C4-2B (cell line): ENCODE measurements around the gene LENG1.

Experiments
- H3K27ac ChIP-seq: fragments of 450-650 bp; 2 replicates; pipeline ENCODE4 v1.5.1; 2017
- CTCF ChIP-seq: fragments of 450-650 bp; conservative IDR thresholded peaks from 2 replicates; pipeline ENCODE4 v1.5.1; 2017; ENCODE audit warnings: mild to moderate bottlenecking
- ZFX ChIP-seq: fragments of 450-650 bp; IDR thresholded peaks from 2 replicates; pipeline ENCODE4 v1.6.1; 2017

The LENG1 gene

DNA sequence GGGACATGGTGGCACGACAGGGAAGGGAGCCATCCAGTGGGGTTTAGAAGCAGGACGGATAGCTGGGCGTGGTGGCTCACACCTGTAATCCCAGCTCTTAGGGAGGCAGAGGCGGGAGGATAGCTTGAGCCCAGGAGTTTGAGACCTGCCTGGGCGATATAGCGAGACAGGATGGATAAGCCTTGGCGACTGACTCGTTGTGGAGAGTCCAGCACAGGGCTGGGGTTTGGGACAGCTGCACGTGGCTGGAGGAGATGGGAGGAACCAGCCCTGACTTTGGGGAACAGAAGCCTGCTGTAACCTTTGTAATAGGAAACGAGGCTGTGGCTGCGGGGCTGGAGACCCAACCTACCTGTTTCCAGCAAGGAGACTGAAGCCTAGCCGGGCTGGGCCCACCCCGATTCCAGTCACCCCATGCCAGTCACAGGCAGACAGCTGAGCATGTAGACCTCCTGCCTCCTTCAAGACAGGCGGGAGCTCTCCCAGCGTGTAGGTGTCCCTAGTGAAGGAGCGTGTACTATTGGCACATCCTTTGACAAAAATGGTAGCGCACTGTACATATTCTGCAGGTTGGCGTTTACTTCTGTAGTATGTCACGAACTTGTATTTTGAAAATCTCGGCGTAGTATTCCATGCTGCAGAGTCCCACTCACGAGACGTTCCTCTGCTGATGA is 8.0 kb downstream of the LENG1 start:
- no peak overlapping the region for H3K27ac ChIP-seq
- no peak for TF ChIP-seq CTCF
- TF ChIP-seq ZFX: no peak

GRCh38 chr19:54149021-54149812 is 10.3 kb downstream of the LENG1 start:
- no peak overlapping the region for H3K27ac ChIP-seq
- TF ChIP-seq ZFX (no peak), CTCF (no peak)

DNA sequence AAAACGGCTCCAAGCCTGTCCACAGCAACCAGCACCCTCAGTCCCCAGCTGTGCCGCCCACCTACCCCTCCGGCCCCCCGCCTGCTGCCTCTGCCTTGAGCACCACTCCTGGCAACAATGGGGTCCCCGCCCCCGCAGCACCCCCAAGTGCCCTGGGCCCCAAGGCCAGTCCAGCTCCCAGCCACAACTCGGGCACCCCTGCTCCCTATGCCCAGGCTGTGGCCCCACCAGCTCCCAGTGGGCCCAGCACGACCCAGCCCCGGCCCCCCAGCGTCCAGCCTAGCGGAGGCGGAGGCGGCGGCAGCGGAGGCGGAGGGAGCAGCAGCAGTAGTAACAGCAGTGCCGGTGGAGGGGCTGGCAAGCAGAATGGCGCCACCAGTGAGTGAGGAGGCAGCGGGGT is 11.4 kb downstream of the LENG1 start:
- no peak for TF ChIP-seq ZFX
- no peak for TF ChIP-seq CTCF
- H3K27ac ChIP-seq: no peak overlapping the region

- TF ChIP-seq ZFX (no peak), CTCF (no peak)
- no peak overlapping the region for H3K27ac ChIP-seq
These were observed 11.8 kb downstream of the LENG1 start for GRCh38 chr19:54147676-54148075.

- TF ChIP-seq ZFX (no peak), CTCF (no peak)
- H3K27ac ChIP-seq: no peak overlapping the region
These were observed 13.9 kb downstream of the LENG1 start for GRCh38 chr19:54145541-54146158.

DNA sequence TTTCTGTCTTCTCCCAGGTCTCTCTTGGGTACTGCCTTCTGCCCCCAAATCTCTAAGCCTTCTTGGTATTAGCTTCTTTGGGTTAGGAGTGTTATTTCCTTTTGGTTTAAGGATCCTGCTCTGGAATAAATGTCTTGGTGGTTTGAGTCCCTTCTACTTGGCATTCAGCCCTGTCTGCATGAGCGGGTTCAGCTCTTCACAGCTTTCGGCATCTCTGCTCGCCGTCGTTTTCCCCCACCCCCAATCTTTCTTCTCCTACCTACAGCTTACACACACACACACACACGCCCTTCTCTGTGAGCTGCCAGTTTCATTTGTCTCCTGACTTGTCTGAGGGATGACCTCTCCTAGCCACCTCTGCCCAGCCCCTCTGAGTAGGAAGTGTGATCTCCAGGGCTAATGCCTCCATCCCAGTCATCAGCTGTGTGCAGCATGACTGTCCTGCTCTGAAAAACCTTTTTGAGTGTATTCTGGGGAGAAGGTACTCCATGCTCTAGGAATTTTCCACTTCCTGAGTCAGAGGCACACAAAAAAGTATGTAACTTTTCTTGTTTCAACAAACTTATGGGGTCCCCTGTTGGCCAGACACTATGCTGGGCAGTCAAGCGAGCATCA is 17.2 kb downstream of the LENG1 start:
- H3K27ac ChIP-seq: no peak overlapping the region
- TF ChIP-seq CTCF: no peak

DNA sequence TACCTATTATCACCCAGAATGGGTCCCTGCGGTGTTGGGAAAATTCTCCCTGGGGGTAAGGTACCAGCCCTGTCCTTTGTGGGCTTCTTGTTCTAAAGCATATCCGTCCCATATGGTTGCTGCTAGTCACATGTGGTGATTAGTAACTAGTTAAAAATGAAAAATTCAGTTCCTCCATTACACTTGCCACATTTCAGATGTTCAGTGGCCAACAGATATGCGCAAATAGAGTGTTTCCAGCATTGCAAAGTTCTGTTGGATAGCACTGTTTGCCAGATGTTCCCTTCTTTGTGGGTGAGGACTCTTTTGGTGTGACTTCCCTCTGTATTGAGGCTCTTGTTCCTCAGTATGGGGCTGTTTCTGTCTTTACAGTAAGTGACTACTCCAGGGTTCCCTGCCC is 18.2 kb downstream of the LENG1 start:
- no peak for TF ChIP-seq CTCF
- no peak for TF ChIP-seq ZFX
- H3K27ac ChIP-seq: no peak overlapping the region
